Breast epithelium (tissue), 4 donors: Measurements from ENCODE around the gene SMARCA4. TPM values are rescaled to one million over a fixed set of nuclear protein-coding genes. Genes with fewer than 3 reads are reported as not detected.

Source experiments
- DNase-seq, 2 donors: peaks; one replicate each; pipeline ENCODE4 v3.0.0-alpha.2; 2019; ENCODE audit warnings: low spot score in 2 of 2
- H3K27ac ChIP-seq, 2 donors: fragments of 200-600 bp; sonication (generic) in 1 of 2; one replicate each; pipeline ENCODE4 v1.5.1; 2016 to 2019; ENCODE audit warnings: mild to moderate bottlenecking in 1 of 2
- H3K27me3 ChIP-seq, 2 donors: fragments of 200-600 bp; sonication (generic) in 1 of 2; one replicate each; pipeline versions ENCODE4 v1.5.1 to v1.6.0; 2017 to 2019; ENCODE audit warnings: control low read depth in 1 of 2, mild to moderate bottlenecking in 1 of 2
- H3K36me3 ChIP-seq: fragments of 200-600 bp; one replicate; pipeline ENCODE4 v1.5.1; 2019
- H3K4me1 ChIP-seq, 2 donors: fragments of 200-600 bp; sonication (generic); one replicate each; pipeline ENCODE4 v1.5.1; 2016 to 2019; ENCODE audit warnings: control low read depth in 1 of 2
- H3K4me3 ChIP-seq, 3 donors: fragments of 200-600 bp; sonication (generic); 1 replicate in 2 of 3; 2 replicates in 1 of 3; pipeline ENCODE4 v1.5.1; 2016 to 2019; ENCODE audit warnings: mild to moderate bottlenecking in 3 of 3, moderate library complexity in 2 of 3
- H3K9me3 ChIP-seq, 2 donors: fragments of 200-600 bp; sonication (generic) in 1 of 2; one replicate each; pipeline ENCODE4 v1.5.1; 2016 to 2019; ENCODE audit warnings: control low read depth in 1 of 2
- POLR2A ChIP-seq: fragments of 450-650 bp; IDR thresholded peaks from one replicate; pipeline ENCODE4 v1.6.1; 2016; ENCODE audit warnings: antibody characterized with exemption, mild to moderate bottlenecking, moderate library complexity
- POLR2AphosphoS5 ChIP-seq, 3 donors: sonication (generic); formaldehyde crosslinking; IDR thresholded peaks; one replicate each; pipeline ENCODE4 v1.6.1; 2017; ENCODE audit warnings: antibody characterized with exemption in 3 of 3
- intact Hi-C: fragments of 100-400 bp; cut with DNase I; formaldehyde crosslinking; loops from one replicate; pipeline ENCODE4 v1.15.1; 2023; ENCODE audit warnings: low total_unique reads
- total RNA-seq, 3 donors: library from RNA; depleted of rRNA; stranded (reverse); fragments of >200 nt; gene quantifications; one replicate each; pipeline ENCODE4 v1.1.0, GENCODE V29; 2016
- TF ChIP-seq, protein P1 (sequence below), 3 donors: fragments of 450-650 bp; IDR thresholded peaks; one replicate each; pipeline ENCODE4 v1.5.1; 2016 to 2017; ENCODE audit warnings: antibody characterized with exemption in 3 of 3, mild to moderate bottlenecking in 3 of 3, moderate library complexity in 3 of 3

SMARCA4 gene
- total RNA-seq, 3 donors from 2014 or later, result 36.8 to 78.3 (median 72.4) TPM

DNA sequence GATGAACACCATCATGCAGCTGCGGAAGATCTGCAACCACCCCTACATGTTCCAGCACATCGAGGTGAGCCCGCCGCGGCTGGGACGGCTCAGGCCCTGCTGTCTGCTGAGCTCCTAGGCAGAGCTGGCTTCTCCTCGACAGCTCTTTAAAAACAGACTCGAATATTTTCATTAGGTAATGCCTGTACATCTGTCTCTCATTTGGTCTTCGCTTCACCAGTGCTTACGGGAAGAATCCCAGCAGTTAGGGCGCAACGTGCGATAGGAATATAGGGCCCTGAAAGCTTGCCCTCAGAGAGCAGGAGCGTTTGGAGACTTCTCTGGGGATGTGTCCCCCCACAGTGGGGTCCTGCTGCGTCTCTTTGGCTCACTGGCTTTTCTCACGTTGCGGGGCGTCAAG lies 64.6 kb downstream of the SMARCA4 start:
- no peak for DNase-seq
- Histone ChIP-seq H3K36me3 (no peaks in the 10 kb centered on the region), H3K4me3 (no peak overlapping the region), H3K27ac (peak overlapping the region in 1 of 2 donors; percentile 71), H3K27me3 (no peaks in the 10 kb centered on the region), H3K4me1 (no peaks in the 10 kb centered on the region), H3K9me3 (no peaks in the 10 kb centered on the region)
- intact Hi-C loops, result no loop called here
- TF ChIP-seq POLR2AphosphoS5 (IDR thresholded peaks at IDR 0.05), result no peak
- no peak for TF ChIP-seq POLR2A
- TF ChIP-seq, protein P1, sequence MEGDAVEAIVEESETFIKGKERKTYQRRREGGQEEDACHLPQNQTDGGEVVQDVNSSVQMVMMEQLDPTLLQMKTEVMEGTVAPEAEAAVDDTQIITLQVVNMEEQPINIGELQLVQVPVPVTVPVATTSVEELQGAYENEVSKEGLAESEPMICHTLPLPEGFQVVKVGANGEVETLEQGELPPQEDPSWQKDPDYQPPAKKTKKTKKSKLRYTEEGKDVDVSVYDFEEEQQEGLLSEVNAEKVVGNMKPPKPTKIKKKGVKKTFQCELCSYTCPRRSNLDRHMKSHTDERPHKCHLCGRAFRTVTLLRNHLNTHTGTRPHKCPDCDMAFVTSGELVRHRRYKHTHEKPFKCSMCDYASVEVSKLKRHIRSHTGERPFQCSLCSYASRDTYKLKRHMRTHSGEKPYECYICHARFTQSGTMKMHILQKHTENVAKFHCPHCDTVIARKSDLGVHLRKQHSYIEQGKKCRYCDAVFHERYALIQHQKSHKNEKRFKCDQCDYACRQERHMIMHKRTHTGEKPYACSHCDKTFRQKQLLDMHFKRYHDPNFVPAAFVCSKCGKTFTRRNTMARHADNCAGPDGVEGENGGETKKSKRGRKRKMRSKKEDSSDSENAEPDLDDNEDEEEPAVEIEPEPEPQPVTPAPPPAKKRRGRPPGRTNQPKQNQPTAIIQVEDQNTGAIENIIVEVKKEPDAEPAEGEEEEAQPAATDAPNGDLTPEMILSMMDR (IDR thresholded peaks at IDR 0.05), result no peak

DNA sequence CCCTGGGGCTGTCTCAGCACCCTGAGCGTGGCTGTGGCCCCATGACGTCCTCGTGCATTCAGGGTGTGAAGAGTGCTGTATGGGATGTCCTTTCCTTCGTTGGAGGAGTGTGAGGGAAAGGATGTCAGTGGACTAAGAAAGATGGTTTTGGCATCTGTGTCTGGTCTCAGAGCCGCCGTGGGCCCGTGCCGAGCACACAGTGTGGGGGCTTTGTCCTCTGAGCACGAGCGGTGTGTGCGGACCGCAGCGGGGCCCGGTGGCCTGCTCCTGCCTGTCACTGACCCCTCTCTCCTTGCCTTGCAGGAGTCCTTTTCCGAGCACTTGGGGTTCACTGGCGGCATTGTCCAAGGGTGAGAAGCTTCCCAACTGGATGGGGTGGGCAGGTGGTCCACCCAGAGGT lies 65.2 kb downstream of the SMARCA4 start:
- Histone ChIP-seq H3K4me1 (no peaks in the 10 kb centered on the region), H3K27ac (peak overlapping the region in 1 of 2 donors; percentile 71), H3K36me3 (no peaks in the 10 kb centered on the region), H3K27me3 (no peaks in the 10 kb centered on the region), H3K9me3 (no peaks in the 10 kb centered on the region), H3K4me3 (no peak overlapping the region)
- no peak for DNase-seq
- TF ChIP-seq POLR2AphosphoS5 (IDR thresholded peaks at IDR 0.05) (no peak), POLR2A (no peak)
- TF ChIP-seq, protein P1 (IDR thresholded peaks at IDR 0.05), result no peak
- intact Hi-C loops, result no loop called here

DNA sequence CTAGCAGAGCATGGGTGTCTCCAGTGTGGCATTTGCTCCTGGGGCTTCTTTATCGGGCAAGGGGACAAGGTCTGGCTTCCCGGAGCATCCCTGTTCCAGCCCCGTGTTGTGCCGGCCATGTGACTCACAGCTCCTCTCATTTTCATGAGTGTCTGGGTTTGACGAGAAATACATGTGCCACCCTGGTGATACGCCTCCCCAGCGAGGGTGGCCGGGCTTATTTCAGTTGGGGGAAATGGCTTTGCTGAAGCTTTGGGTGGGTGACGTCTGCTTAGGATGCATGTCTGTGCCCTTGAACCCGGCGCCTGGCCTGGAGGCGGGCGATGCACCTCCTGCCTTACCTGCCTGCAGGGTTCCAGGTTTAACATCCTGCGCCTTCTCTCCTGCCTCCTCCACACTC lies 66.6 kb downstream of the SMARCA4 start:
- Histone ChIP-seq H3K4me1 (no peaks in the 10 kb centered on the region), H3K9me3 (no peaks in the 10 kb centered on the region), H3K27me3 (no peaks in the 10 kb centered on the region), H3K27ac (no peak overlapping the region), H3K36me3 (peaks cover 3% of the 10 kb centered on the region), H3K4me3 (no peak overlapping the region)
- TF ChIP-seq POLR2A, result no peak
- intact Hi-C loops, result no loop called here
- no peak for DNase-seq

DNA sequence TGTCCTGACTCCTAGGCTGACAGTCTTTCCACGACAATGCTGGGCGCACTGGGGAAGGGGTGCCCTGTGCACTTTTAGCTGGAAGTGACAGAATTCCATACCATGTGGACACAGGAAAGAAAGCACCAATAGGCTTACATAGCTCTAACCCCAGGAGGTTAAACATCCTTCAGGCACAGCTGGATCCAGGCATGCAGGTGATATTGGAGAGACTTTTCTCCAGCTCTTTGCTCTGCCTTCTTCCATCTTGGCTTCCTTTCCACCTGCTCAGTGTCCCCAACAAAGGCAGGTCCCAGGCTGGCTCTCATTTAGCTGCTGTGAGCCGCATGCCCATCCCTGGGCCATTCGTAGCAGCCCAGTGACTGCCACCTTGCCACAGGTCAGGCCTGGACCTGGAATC lies 67.3 kb downstream of the SMARCA4 start:
- Histone ChIP-seq H3K9me3 (no peaks in the 10 kb centered on the region), H3K36me3 (peaks cover 3% of the 10 kb centered on the region), H3K27ac (no peak overlapping the region), H3K4me1 (no peaks in the 10 kb centered on the region), H3K27me3 (no peaks in the 10 kb centered on the region), H3K4me3 (no peak overlapping the region)
- intact Hi-C loops, result no loop called here
- DNase-seq, result no peak
- TF ChIP-seq POLR2A (no peak), POLR2AphosphoS5 (IDR thresholded peaks at IDR 0.05) (no peak)
- TF ChIP-seq, protein P1 (IDR thresholded peaks at IDR 0.05), result no peak

DNA sequence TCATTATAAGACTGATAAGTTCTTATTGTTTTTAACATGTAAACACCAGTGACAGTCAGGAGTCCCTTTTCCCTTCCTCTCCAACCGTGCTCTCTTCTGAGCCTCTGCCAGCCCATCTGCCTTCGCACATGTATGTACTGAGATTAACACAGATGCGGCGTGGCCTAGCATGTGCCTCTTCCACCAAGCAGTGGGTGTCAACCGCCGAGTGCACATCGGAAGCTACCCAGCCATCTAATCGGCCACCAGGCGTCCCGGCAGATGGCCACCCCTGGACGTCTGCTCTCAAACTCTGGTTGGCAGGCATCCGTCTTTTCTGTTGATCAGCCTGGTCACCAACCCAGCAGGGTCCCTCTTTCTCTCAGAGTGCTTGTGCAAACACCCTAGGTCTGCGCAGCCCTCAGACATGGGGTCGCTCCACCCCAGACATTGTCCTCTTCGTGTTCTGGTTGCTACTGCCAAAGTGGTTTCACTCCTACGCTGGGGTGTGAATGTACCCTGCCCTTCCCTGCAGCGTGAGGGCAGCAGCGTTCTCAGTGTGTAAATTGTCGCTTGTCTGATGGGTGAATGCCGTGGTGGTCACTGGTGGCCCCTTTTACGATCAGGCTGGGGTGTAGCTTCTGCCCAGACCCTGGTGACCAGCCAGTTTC lies 70.7 kb downstream of the SMARCA4 start:
- peaks cover 0 to 3% of the 10 kb centered on the region in 2 donors for H3K4me1 ChIP-seq
- TF ChIP-seq POLR2A, result no peak
- no peak for TF ChIP-seq POLR2AphosphoS5 (IDR thresholded peaks at IDR 0.05)
- TF ChIP-seq, protein P1 (IDR thresholded peaks at IDR 0.05), result no peak
- no peaks in the 10 kb centered on the region for H3K9me3 ChIP-seq
- intact Hi-C loops, result no loop called here
- no peaks in the 10 kb centered on the region for H3K27me3 ChIP-seq
- DNase-seq, result no peak
- no peak overlapping the region for H3K27ac ChIP-seq
- peaks cover 3% of the 10 kb centered on the region for H3K36me3 ChIP-seq
- no peak overlapping the region for H3K4me3 ChIP-seq
